ENCODE measurements around the gene CLDN10.

GRCh38 chr13:95508996-95509395, 43.5 kb upstream of the CLDN10 start:
- TF ChIP-seq CTCF (IDR thresholded peaks at IDR 0.05) (no peak), POLR2A (IDR thresholded peaks at IDR 0.05) (no peak)
